CD4-positive, alpha-beta T cell treated with Interferon alpha-2 for 1 hour (primary cell): ENCODE results near the gene CLEC20A.

ENCODE experiments used
- DNase-seq, 2 donors: peaks; one replicate each; pipeline ENCODE4 v3.0.0-alpha.2; 2020 to 2022

CLEC20A gene

GRCh38 chr1:178496410-178497135 lies at the start of gene CLEC20A:
CLEC20A (minus strand) TSS chr1:178496964; CDS start chr1:178496939, 25 bp downstream.
- no peak for DNase-seq

- no peak for DNase-seq
Observed at GRCh38 chr1:178544531-178544930, 47.8 kb upstream of the CLEC20A start.

DNA sequence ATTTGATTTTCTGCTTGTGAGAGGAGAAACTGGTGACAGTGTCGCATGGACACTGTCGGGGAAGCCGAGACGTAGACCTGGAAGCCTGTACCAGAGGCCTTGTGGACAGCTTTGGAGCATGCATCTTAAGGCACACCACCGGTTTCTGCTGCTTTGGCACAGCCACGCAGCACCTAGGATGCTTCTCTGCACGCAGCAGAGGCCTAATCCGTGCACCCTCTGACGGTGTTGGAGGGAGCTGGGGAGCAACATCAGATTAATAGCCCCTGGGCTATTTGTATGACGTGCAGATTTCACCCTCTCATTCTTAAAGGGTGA lies 46.5 kb upstream of the CLEC20A start:
- peak; percentile 7 to 12 for DNase-seq

DNA sequence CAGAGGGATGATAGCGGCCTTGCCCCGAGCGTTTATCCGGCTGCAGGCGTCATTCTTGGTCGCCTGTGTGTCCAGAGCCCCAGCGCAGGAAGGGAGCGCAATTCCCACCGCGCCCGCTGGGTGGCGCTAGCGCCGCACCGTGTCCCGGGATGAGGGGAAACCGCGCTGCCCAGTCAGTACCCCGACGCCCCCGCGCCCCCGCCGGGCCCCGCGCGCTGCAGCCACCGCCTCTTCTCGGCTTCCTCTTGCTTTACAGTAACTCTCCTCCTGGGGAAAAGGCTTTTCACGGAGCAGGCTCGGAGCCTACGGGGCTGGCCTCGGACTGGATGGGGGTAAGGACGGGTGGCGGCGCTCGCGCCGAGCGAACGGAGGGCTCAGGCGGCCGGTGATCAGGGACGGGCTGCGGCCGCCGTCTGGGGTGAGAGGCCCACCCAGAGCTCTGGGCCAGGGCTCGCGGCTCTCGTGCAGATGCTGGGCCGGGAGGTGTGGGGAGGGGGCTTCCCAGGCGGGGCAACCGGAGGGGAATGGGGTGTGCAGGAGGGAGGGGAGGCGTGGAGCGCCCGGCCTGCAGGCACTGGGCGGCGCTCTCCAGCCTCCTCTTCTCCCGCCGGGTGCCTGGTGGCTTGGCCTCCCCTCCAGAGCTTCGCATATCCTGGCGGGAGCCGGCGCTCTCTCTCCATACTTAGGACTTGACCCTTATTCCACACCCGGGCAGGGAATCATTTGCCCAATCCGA lies 46.0 kb upstream of the CLEC20A start:
- DNase-seq = peak; percentile 87 to 88

- DNase-seq = peak in 1 of 2 donors; percentile 38
Observed at GRCh38 chr1:178541829-178542553, 45.2 kb upstream of the CLEC20A start.

- no peak for DNase-seq
Observed at GRCh38 chr1:178541379-178541778, 44.6 kb upstream of the CLEC20A start.

GRCh38 chr1:178540646-178541045 lies 43.9 kb upstream of the CLEC20A start:
- DNase-seq = no peak

DNA sequence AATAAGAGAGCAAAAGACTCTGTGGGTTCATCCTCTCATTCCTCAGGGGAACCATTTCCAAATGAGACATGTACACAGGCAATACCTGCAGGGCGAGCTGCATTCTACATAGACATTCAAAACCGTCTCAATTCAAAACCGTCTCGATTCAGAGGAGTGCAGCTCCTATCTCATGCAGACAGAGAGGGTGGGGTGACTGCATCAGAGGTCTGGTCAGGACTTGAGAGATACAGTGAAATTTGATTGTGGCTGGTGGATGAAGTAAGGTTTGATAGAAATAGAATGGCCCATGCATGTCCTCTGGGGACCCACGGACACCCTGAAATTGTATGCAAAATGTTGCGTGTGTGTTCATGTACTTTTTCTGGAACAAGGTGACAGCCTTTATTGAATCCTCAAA lies 43.4 kb upstream of the CLEC20A start:
- DNase-seq = no peak

DNA sequence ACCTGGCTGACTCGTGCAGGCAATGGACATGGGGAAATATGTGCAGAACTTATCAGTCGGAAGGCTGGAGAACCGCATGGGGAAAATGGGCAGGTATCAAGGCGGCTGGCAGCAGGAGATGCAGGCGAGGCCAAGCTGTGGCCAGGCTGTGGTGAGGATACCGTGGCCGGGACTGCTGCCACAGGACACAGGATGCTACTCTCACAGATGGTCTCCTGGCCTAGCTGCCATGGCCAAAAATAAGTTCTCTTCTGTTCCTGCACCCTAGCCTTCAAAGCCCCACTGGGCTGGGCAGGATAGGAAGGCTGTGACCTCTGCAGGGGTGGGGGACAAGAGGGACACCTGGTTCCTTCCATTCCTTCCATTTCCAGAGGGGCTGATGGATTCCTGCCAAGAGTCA lies 42.5 kb upstream of the CLEC20A start:
- no peak for DNase-seq

GRCh38 chr1:178538192-178538916 lies 41.6 kb upstream of the CLEC20A start:
- no peak for DNase-seq

- no peak for DNase-seq
Observed at GRCh38 chr1:178537382-178538090, 40.8 kb upstream of the CLEC20A start.

- no peak for DNase-seq
Observed at GRCh38 chr1:178536844-178537371, 40.1 kb upstream of the CLEC20A start.

DNA sequence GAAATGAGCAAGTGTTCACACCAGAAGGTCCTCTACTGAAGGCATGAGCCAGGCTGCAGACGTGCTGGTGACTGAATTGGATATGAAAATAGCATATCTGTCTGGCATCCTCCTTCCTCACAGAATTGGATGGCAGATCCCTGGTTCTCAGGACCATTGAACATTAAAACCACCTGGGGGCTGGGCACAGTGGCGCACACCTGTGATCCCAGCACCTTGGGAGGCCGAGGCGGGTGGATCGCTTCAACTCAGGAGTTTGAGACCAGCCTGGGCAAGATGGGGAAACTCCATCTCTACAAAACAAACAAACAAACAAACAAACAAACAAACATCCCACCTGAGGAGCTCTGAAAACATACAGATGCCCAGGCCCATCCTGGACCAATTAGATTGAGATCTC lies 39.6 kb upstream of the CLEC20A start:
- no peak for DNase-seq

- no peak for DNase-seq
Observed at GRCh38 chr1:178534137-178534868, 37.5 kb upstream of the CLEC20A start.

DNA sequence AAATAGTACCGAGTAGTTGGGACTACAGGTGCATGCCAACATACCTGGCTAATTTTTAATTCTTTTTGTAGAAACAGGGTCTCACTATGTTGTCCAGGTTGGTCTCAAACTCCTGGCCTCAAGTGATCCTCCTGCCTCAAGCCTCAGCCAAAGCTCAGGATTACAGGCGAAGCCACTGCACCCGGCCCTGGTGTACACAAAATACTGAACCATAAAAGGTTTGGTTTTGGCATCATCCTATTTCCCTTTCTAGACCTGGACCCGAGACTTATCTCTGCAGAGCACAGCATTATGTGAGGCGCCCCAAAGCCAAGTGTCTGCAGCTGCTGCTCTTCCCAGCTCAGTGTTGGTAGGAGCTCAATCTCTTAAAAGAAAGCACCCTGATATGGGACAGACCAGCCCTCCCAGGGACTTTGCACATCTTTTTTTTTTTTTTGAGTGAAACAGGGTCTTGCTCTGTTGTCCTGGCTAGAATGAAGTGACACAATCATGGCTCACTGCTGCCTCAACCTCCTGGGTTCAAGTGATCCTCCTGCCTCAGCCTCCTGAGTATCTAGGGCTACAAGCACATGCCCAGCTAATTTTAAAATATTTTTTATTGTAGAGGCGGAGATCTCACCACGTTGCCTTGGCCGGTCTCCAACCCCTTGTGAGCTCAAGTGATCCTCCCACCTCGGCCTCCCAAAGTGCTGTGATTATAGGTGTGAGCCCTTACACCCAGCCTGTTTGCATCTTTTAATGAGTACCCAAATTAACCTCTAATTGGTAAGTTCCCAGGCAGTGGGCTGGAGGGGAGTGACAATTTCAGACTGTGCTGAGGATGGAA lies 36.6 kb upstream of the CLEC20A start:
- DNase-seq = no peak

DNA sequence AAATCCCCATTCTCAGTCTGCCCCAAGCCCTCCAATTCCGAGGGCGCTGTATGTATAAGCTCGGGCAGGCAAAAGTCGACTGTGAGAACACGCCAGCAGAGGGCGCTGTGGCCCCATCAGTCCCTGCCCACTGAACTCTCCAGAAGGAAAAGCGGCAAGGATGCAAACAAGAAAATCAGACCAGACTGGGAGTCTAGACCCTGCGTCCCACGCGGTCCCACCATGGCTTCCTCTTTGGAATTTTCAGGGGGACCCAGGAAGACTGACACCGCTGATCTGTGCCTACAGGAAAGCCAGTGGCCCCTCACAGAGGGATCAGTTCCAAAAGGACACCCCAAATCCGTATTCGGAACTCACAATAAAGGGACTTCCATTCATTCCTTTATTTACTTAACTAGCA lies 35.6 kb upstream of the CLEC20A start:
- DNase-seq = peak; percentile 69 to 72

- no peak for DNase-seq
Observed at GRCh38 chr1:178531887-178532286, 35.1 kb upstream of the CLEC20A start.

DNA sequence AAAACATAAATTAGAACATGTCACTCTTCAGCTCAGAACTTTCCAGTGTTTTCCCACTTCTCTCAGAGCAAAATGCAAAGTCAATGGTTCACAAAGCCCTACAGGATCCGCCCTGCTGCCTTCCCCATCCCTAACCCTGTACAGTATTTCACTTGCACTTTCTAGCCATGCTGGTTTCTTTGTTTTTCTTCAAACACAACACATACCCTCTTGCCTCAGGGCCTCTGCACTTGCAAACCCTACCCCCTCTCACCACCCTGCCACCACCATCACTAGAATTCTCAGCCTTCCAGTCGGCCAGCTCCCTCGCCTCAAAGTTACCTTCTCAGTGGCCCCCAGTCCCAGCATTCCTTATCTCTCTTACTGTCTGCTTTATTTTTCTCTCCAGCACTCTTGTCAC lies 33.7 kb upstream of the CLEC20A start:
- DNase-seq = no peak

DNA sequence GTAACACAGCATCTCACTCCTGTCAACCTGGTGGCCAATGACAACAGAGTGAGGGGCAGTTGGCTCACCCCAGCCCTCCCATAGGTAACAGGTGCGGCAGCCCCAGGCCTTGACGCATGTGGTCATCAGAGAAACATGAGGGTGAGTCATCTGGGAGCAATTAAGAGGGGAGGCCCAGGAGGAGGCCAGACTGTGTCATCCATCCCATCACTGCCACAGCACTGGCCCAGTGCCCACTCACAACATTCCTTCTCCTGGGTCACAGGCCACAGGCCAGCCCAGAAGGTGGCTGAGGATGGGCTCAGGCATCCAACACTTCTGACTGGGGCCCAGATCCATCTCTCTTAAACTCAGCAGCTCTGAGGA lies 33.3 kb upstream of the CLEC20A start:
- no peak for DNase-seq

- no peak for DNase-seq
Observed at GRCh38 chr1:178529364-178530036, 32.7 kb upstream of the CLEC20A start.
